ENCODE data around the gene GDPD5.

GRCh38 chr11:75394085-75394840, 131.5 kb downstream of the GDPD5 start:
- TF ChIP-seq RELB (IDR thresholded peaks at IDR 0.05; ENCODE audit: low read depth) (no peak), POLR2A (IDR thresholded peaks at IDR 0.05; ENCODE audit: low read depth, low read length) (no peak), EZH2 (IDR thresholded peaks at IDR 0.05; ENCODE audit: borderline replicate concordance, control insufficient read depth, low read depth, low read length) (no peak), YY1 (IDR thresholded peaks at IDR 0.05; ENCODE audit: low read depth, low read length) (no peak), RFX5 (IDR thresholded peaks at IDR 0.05; ENCODE audit: low read depth, low read length) (no peak), CBX5 (IDR thresholded peaks at IDR 0.05; ENCODE audit: low read depth) (no peak), SIN3A (IDR thresholded peaks at IDR 0.05; ENCODE audit: low read depth, low read length) (no peak)
